K562 (cell line): ENCODE results near the gene MGAT4B. TPM values are rescaled to one million over a fixed set of nuclear protein-coding genes. Genes with fewer than 3 reads are reported as not detected.
A peak's percentile ranks its signal among the peaks of the same experiment; 100 is the strongest.

Experiments
- CBFA2T2 ChIP-seq: fragments of 450-650 bp; conservative IDR thresholded peaks from 2 replicates; pipeline ENCODE4 v1.6.1; 2017; ENCODE audit warnings: mild to moderate bottlenecking
- EHMT2 ChIP-seq: fragments of 450-650 bp; IDR thresholded peaks from 2 replicates; pipeline ENCODE4 v1.6.1; 2018; ENCODE audit warnings: antibody characterized with exemption
- ESRRA ChIP-seq: fragments of 450-650 bp; IDR thresholded peaks from 2 replicates; pipeline ENCODE4 v1.6.1; 2014; ENCODE audit warnings: low read depth, mild to moderate bottlenecking, moderate library complexity, borderline replicate concordance
- MAZ ChIP-seq, 2 experiments: fragments of 450-650 bp in 1 of 2; sonication (generic) in 1 of 2; formaldehyde crosslinking; IDR thresholded peaks in 1 of 2; conservative IDR thresholded peaks in 1 of 2; 2 replicates each; pipeline versions ENCODE4 v1.4.0 to v1.5.0; 2020; ENCODE audit warnings: mild to moderate bottlenecking in 1 of 2, missing genetic modification reagents in 1 of 2
- MEF2A ChIP-seq: IDR thresholded peaks from 2 replicates; pipeline ENCODE4 v1.6.1; 2011; ENCODE audit warnings: low read depth, mild to moderate bottlenecking, low read length, moderate library complexity; ENCODE audit not compliant: control insufficient read depth
- NFE2L1 ChIP-seq: fragments of 450-650 bp; IDR thresholded peaks from 2 replicates; pipeline ENCODE4 v1.6.1; 2016; ENCODE audit warnings: missing genetic modification characterization, low read depth, mild to moderate bottlenecking, missing compliant biosample characterization, moderate library complexity, borderline replicate concordance
- SMARCA4 ChIP-seq: fragments of 450-650 bp; IDR thresholded peaks from 2 replicates; pipeline ENCODE4 v1.6.1; 2016
- ZNF395 ChIP-seq: fragments of 200-800 bp; sonication (Bioruptor generic); IDR thresholded peaks from 2 replicates; pipeline ENCODE4 v1.6.1; 2017; ENCODE audit warnings: missing genetic modification characterization, missing compliant biosample characterization
- polyA plus RNA-seq, 8 experiments: library from polyadenylated mRNA; depleted of rRNA in 4 of 8; stranded (reverse) in 5 of 8; unstranded in 3 of 8; fragments of >200 nt; fragmentation: Nextera tagmentation in 2 of 8; fragmentation: Illumina TruSeq in 1 of 8; extraction: Ambion mirVana in 2 of 8; extraction: Trizol in 1 of 8; gene quantifications; 2 replicates each; pipeline versions ENCODE4 v1.2.1 to v1.2.3, GENCODE V29; 2011 to 2014; ENCODE audit warnings: inconsistent platforms in 1 of 8, missing spikeins in 1 of 8
- total RNA-seq, 7 experiments: library from RNA; depleted of rRNA in 6 of 7; stranded (reverse); fragments of >200 nt in 6 of 7; fragmentation: Illumina TruSeq in 2 of 7; extraction: Trizol in 2 of 7; gene quantifications; 2 replicates each; pipeline versions ENCODE4 v1.2.1 to v1.2.3, GENCODE V29; 2011 to 2021; ENCODE audit warnings: low replicate concordance in 1 of 7
- TF ChIP-seq, protein P1 (sequence below), 2 experiments: fragments of 450-650 bp; formaldehyde crosslinking in 1 of 2; IDR thresholded peaks; 2 replicates each; pipeline versions ENCODE4 v1.4.0 to v1.6.1; 2014 to 2020; ENCODE audit warnings: mild to moderate bottlenecking in 2 of 2, borderline replicate concordance in 1 of 2, low read depth in 1 of 2
- TF ChIP-seq, protein P2 (sequence below): fragments of 450-650 bp; IDR thresholded peaks from 2 replicates; pipeline ENCODE4 v1.6.1; 2017; ENCODE audit warnings: antibody characterized with exemption, mild to moderate bottlenecking

The MGAT4B gene
- total and polyA plus RNA-seq, 9 of the 15 experiments (the other 6 are each of a cell fraction or from before 2014, with no cell fraction given), result 0.34 to 133 (median 75.4) TPM

DNA sequence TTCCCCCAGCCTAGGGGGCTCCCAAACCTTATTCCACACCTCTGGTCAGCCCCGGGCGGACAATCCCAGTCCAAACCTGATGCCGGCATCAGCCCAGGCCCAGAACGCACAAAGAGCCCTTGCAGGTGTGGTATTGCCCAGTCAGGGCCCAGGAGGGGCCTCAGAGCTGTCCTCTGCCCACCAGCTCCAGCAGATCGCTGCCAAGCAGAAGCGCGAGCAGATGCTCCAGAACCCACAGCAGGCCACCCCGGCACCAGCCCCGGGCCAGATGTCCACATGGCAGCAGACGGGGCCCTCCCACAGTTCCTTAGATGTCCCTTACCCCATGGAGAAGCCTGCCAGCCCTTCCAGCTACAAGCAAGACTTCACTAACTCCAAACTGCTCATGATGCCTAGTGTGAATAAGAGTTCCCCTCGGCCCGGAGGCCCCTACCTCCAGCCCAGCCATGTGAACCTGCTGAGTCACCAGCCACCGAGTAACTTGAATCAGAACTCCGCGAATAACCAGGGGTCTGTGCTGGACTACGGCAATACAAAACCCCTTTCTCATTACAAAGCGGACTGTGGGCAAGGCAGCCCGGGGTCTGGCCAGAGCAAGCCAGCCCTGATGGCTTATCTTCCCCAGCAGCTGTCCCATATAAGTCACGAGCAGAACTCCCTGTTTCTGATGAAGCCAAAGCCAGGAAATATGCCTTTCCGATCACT is 40.5 kb downstream of the MGAT4B start (continued):
- TF ChIP-seq, protein P1, sequence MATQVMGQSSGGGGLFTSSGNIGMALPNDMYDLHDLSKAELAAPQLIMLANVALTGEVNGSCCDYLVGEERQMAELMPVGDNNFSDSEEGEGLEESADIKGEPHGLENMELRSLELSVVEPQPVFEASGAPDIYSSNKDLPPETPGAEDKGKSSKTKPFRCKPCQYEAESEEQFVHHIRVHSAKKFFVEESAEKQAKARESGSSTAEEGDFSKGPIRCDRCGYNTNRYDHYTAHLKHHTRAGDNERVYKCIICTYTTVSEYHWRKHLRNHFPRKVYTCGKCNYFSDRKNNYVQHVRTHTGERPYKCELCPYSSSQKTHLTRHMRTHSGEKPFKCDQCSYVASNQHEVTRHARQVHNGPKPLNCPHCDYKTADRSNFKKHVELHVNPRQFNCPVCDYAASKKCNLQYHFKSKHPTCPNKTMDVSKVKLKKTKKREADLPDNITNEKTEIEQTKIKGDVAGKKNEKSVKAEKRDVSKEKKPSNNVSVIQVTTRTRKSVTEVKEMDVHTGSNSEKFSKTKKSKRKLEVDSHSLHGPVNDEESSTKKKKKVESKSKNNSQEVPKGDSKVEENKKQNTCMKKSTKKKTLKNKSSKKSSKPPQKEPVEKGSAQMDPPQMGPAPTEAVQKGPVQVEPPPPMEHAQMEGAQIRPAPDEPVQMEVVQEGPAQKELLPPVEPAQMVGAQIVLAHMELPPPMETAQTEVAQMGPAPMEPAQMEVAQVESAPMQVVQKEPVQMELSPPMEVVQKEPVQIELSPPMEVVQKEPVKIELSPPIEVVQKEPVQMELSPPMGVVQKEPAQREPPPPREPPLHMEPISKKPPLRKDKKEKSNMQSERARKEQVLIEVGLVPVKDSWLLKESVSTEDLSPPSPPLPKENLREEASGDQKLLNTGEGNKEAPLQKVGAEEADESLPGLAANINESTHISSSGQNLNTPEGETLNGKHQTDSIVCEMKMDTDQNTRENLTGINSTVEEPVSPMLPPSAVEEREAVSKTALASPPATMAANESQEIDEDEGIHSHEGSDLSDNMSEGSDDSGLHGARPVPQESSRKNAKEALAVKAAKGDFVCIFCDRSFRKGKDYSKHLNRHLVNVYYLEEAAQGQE (IDR thresholded peaks at IDR 0.05; ENCODE audit: borderline replicate concordance), result peak; percentile 42
- TF ChIP-seq, protein P1 (CRISPR knock-in tag; IDR thresholded peaks at IDR 0.05; ENCODE audit: low read depth), result no peak
- peak; percentile 72 for TF ChIP-seq SMARCA4
- TF ChIP-seq NFE2L1, result peak; percentile 32; the same call in 1 of the 2 replicates
- TF ChIP-seq EHMT2, result no peak
- no peak for TF ChIP-seq MAZ (CRISPR knock-in tag; conservative IDR thresholded peaks at IDR 0.05 in 1 of 2, IDR thresholded peaks at IDR 0.05 in 1 of 2)
- TF ChIP-seq, protein P2, sequence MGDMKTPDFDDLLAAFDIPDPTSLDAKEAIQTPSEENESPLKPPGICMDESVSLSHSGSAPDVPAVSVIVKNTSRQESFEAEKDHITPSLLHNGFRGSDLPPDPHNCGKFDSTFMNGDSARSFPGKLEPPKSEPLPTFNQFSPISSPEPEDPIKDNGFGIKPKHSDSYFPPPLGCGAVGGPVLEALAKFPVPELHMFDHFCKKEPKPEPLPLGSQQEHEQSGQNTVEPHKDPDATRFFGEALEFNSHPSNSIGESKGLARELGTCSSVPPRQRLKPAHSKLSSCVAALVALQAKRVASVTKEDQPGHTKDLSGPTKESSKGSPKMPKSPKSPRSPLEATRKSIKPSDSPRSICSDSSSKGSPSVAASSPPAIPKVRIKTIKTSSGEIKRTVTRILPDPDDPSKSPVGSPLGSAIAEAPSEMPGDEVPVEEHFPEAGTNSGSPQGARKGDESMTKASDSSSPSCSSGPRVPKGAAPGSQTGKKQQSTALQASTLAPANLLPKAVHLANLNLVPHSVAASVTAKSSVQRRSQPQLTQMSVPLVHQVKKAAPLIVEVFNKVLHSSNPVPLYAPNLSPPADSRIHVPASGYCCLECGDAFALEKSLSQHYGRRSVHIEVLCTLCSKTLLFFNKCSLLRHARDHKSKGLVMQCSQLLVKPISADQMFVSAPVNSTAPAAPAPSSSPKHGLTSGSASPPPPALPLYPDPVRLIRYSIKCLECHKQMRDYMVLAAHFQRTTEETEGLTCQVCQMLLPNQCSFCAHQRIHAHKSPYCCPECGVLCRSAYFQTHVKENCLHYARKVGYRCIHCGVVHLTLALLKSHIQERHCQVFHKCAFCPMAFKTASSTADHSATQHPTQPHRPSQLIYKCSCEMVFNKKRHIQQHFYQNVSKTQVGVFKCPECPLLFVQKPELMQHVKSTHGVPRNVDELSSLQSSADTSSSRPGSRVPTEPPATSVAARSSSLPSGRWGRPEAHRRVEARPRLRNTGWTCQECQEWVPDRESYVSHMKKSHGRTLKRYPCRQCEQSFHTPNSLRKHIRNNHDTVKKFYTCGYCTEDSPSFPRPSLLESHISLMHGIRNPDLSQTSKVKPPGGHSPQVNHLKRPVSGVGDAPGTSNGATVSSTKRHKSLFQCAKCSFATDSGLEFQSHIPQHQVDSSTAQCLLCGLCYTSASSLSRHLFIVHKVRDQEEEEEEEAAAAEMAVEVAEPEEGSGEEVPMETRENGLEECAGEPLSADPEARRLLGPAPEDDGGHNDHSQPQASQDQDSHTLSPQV, result peak; percentile 69
- no peak for TF ChIP-seq MEF2A
- TF ChIP-seq CBFA2T2, result peak; percentile 56
- TF ChIP-seq ESRRA, result no peak
- TF ChIP-seq ZNF395 (CRISPR knock-in tag), result no peak
